NCI-H82 treated with DMSO at 0.1 percent for 48 hours (cell line): ENCODE results near the gene CABP7.

ENCODE experiments used
- DNase-seq: peaks from one replicate; lab custom pipeline; 2025; ENCODE audit not compliant: unreplicated experiment; lab: John Stamatoyannopoulos, UW

CABP7 gene

DNA sequence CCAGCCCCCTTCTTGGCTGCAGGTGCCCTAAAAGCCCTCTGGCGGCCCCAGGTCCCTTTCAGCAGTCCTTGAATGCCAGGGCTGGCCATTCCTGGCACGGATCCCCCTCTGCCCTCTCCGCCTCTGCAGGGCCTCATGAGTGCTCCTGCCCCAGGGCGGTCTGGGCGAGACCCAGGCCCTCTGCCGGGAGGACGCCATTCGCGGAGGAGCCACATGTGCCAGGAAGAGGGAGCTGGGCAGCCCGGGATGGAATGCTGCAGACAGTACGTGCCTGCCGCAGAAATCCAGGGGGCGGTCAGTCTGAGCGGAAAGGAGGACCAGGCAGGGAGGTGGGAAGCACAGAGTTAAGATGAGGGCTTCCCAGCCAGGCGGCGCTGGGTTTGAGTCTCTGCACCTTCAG is 2.8 kb downstream of the CABP7 start:
- DNase-seq: no peak

DNA sequence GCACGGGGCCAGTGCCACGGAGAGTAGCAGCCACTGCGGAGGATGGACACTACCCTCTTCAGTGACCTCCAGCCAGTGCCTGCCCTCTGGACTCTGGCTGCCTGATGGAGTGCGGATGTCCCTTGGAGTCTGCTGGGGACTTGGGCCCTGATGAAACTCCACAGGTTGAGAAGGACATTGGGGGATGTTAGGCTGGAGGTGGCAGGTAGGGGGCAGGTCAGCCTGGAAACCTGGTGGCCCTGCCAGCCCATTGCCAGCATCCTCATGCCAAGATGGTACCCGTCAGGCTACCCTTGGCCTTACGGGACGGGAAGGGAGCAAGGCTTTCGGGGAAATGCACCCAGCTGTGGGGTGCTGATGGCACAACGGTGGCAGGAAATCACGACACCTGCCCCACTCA is 4.0 kb downstream of the CABP7 start:
- DNase-seq: no peak

DNA sequence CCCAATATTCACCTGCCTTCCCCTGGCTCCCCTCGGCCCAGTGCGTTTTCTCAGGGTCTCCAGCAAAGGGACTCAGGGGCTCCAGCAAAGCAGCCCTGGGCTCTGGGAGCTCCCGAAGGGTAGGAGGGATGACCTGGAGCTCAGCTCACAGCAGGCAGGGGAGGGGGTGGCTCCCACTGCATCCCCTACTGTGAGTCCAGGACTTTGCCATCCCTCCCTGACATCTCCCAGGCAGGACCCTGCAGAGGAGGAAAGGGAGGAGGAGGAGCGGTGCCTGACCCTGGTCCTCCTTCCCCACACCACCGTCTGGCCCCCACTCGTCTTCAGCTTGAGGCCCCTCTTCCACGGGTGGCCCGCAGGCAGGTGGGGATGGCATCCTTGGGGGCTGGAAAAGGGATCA is 5.0 kb downstream of the CABP7 start:
- no peak for DNase-seq

DNA sequence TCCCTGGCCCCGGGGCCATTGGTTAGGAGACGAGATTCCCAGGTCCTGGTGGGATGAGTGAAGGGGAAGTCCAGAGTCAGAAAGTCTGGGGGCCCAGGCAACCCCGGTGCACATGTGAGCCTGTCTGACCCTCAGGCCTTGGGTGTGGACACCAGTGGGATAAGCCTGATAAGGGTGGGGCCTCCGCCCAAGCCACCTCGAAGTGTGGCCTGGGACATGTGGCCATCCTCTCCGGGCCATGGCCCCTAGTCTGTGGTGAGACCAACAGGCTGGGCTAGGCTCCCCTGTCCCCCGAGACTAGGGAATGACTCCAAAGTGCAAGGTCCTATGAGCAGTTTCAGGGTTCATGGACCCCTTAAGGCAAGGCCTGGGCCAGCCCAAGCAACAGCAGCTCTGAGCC is 6.3 kb downstream of the CABP7 start:
- no peak for DNase-seq

DNA sequence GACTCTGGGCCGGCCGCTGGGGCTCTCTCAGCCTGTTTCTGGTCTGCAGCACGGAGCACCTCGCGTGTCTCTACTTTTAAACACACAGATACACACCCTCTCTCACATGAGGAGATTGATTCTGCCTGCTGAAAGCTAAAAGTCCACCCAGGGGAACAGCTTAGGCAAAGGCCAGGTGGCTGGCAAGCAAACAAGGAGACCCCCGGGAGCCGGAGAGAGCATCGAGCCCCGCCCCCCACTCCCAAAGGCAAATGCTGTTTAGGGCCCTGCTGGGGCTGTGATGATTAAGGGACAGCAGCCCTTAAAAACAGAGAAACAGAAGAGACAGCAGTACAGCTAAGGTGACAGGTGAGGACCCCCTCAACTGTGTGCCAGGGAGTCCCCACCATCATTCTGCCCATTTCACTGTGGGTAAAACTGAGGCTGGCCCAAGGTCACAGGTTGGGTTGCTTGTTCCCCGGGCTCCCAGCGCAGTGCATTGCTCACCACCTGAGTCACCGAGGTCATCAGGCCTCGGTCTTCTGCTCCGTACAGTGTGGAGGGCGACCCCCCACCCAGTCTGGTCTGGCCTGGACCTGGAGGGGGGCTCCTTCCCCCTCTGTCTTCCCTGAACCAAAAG is 6.8 kb downstream of the CABP7 start:
- no peak for DNase-seq

DNA sequence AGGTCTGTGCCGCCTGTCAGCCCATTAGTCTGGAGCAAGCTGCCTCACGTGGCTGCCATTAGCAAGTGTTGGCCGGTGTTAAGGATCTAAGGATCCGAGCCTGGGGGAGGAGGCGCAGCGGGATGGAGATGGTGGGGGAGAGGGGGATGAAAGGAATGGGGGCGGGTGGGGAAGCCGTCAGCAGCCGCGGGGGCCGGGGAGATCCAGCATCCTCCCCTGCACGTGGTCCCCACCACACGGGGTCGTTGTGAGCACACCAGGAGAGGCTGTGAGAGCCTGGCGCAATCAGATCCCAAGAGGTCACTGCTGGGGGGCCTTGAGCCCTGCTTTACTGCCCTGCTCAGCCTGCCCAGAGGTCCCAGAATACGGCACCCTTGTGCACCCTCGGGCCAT is 7.3 kb downstream of the CABP7 start:
- DNase-seq: peak; percentile 39

DNA sequence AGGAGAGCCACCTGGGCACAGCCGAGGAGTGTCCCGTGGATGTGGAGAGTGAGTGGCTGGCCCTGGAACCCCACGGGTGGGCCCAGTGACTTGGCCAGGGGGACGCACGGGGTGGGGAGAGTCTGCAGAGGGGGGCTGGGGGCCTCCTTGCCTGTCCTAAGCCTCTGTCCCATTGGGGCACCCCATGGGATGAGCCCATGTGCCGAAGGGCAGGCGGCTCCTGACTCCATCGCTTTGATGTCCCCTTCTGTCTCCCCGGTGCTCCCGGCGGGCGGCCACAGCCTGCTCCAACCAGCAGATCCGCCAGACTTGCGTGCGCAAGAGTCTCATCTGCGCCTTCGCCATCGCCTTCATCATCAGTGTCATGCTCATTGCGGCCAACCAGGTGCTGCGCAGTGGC is 9.4 kb downstream of the CABP7 start:
- DNase-seq: no peak

DNA sequence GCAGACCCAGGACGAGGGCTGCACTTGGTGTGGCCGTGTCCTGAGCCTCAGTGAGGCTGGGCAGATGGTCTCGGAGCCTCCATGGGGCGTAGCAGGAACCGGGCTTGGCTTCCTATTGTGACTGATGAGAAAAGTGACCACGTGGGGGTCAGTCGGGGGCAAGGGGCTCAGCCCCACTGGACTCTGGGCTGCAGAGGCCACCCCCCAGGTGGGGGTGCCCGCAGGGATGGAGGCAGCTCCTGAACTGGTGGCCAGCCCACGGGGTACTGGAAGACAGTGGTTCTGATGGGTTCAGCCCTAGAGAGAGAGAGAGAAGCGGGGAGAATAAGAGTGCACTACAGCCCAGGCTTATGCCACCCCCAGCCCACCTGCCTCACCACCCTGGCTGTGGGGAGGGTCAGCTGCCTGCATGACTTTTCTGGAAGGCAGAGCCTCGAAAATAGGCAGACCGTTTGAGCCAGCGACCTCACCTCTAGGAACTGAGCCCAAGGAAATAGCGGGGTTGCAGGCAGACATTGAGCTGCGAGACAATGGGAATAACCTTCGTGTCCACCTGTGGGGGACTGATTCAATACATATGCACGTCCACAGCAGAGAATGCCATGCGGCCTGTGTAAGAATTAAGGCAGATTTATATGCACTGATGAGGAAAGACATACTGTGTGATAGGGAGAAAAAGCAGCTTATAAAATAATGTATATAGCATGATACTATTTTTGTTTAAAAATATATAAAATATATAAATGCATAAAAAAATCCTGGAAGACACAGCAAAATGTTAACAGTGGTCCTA is 11.5 kb downstream of the CABP7 start:
- no peak for DNase-seq

DNA sequence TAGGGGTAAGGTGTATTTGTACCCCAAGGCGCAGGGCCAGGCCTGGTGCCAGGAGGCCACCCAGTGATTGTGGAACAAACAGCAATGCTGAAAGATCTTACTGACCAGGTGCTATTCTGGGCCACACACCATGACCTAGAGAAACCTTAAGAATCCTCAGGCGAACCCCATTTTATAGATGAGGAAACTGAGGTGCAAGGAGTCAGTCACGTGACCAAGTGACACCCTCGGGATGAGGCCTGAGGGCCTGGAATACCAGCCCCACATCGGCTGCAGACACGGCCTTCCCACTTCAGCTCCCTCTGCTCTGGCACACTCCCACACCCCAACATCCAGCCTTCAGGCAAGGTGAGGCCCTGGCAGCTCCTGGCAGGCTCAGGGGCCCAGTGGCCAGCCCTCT is 13.1 kb downstream of the CABP7 start:
- DNase-seq: no peak

DNA sequence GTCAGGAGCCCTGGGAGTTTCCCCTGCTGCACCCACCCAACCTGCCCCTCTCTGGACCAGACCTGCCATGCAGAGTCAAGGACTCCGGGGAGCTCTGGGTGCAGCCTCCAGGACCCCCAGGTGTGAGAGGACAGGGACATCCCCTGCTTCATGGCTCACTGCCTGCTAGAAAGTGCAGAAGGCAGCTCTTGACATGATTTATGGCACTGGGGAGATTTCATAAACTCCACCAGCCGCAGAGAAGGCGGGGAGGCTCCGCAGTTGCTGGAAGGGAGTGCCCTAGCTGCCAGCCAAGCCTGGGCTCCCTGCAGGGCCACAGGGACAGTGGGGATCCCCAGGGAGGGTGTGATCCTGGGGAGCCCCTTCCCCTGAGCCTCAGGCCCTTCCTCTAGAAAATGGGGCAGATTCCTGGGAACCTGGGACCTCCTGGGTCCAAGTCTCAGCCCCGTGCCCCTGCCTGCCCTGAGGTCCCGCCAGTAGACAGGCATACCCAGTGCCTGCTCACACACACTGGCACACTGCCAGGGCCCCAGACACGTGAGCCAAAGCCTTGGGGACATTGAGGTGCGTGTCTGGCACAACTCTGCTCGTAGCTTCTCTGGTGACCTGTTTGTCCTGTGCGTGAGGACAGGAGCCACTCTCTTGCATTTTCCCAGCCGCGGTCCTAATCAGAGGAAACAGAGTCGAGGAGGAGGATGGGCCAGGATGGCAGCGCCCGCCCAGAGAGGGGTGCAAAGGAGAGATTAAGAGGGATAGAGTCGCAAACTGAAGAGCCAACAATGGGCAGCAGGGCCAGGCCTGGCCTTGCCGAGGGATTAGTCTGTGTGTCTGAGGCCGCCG is 13.8 kb downstream of the CABP7 start:
- DNase-seq: no peak

DNA sequence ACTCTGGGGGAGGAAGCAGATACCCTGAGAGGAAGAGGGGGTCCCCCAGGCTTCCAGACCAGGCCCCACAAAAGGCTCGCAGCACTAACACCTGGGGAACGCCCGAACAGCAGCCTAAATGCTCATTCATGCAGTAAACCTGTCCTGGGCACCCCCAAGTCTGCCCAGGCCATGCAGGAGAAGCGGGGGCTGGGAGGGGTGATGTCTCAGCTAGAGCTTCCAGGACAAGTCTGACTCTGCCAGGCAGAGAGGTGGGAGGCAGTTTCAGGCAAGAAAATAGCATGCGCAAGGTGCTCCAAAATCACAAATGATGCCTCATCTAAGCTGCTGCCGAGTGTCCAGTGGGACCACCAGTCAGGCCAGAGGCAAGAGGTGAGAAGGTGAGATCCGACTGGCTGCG is 14.6 kb downstream of the CABP7 start:
- no peak for DNase-seq

DNA sequence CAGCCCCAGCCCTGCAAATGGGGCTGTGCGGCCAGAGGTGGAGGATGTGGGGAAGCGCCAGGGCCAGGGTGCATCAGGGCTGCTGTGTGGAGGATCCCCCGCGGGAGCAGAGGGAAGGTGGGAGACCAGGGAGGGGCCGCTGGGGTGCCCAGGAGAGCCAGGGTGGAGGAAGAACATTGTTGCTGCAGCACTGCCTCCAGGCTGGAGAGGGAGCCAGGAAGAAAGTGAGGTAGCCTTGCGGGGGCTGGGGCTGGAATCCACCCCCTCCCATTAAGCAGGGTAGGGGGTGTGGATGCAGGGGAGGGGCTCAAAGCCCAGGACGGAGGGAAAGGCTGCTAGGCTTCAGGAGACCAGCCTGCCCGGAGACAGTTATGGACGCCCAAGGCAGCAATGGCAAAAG is 15.0 kb downstream of the CABP7 start:
- DNase-seq: no peak

DNA sequence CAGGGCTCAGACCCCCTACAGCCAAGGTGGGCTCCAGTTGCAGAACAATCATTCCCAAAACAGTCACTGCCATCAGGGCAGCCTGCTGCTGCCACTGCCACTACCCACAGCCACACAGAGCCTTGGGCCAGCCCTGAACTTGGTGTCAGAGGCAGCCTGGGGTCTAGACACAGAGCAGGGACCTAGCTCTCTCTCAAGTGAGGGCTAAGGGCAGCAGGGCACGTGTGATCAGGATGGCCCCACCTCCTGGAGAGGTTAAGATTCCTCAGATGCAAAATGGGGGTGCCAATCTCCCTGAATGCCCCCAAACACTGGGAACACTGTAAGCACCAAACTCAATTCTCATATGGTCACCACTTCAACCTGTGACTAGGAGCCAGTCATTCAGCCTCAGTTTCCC is 15.6 kb downstream of the CABP7 start:
- no peak for DNase-seq

DNA sequence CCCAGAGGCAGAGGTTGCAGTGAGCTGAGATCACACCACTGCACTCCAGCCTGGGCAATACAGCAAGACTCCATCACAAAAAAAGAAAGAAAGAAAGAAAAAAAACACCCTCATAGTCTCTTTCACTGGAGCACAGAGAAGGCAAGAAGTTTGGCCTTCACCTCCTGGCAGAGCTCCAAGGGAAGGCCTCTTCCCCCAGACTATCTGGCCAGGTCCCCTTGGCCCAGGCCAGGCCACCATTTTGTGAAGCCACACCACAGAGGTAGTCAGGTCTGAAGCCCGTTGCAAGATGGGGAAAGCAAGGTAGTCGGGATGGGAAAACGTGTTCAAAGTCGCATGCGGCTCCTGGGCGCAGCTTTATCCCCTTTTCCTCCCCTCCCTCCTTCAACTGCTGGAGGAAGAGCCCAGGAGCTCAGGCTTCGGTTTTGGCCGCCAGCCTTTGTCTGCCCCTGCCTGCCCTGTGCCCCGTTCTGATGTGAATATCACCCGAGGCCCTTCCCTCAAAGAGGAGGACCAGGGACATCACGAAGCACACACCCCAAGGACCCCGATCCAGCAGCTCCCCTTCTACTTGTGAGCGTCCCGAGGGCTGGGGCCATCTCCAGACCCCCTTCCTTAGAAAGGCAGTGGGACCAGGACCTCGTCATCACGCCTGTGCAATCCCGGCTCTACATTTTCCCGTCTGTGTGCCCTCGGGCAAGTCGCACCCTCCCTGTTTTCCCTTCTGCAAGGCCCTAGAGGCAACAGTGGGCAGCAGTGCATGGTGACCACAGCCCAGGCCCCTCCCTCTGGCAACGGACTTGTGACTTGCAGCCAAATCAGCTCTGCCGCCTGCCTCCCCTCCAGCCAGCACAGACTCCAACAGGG is 17.7 kb downstream of the CABP7 start:
- no peak for DNase-seq

DNA sequence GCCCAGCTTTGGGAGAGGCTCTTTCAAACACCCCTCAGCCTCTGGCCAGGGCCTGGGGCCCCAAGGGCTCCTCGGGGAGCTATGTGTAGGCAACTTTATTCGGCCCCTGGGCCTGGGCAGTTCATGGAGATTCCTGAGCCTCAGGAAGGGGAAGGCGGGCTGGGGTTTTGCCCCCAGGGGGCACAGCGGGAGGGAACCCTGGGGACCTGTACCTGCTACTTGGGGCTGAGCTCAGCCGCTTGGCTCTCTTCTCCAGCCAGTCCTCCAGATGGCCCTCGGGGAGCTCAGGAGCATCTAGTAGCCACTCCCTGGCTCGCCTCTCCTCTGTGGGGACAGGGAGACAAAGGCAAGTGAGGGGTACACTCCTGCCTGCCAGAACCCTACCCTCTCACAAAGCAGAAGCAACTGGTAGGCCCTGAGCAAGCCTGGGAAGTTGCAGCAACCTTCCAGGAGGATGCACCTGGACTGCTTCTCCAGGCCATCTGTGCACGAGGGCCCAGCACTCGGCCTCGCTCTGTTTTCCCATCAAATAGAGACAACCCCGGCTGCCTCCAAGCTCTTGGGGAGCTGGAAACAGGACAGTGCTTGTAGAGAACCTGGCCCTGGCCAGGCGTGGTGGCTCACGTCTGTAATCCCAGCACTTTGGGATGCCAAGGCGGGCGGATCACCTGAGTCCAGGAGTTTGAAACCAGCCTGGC is 18.5 kb downstream of the CABP7 start:
- no peak for DNase-seq

DNA sequence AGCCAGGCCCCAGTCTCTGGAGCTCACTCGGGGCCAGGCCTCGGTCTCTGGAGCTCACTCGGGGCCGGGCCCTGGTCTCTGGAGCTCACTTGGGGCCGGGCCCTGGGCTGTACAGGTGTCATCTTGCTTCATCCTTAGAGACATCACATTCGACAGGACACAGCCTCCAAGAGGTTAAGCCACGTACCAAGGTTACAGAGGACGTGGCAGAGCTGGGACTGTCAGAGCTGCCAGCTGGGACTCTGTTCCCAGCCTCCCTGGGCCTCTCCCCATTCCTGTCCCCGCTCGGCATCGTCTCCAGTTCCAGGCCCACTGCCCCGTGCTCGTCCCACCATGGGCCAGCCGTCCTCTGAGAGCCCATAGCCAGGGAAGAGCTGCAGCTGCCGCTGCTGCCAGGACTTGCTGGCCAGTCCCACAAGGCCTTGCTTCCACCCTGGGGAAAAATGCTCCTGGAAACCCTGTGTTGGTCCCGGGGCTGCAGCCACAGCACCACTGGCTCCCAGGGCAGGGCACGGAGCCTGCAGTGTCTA is 19.6 kb downstream of the CABP7 start:
- DNase-seq: no peak

DNA sequence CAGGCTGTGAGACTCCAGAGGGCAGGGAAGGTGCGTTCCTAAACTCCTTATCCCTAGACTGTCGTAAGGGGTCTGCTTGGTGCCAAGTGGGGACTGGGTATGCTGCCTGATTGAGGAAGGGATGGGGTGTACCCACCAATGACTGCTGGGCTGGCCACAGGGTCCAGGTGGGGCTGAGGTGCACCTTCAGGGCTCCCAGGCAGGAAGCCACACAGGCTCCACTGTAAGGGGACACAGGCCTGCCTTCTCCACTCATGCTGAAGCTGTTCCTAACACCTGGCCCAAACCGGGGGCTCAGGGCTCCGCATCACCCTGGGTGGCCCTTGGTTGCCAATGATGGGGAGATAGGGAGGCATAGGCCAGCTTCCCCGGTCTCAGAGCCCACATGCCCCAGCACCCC is 20.4 kb downstream of the CABP7 start:
- no peak for DNase-seq

DNA sequence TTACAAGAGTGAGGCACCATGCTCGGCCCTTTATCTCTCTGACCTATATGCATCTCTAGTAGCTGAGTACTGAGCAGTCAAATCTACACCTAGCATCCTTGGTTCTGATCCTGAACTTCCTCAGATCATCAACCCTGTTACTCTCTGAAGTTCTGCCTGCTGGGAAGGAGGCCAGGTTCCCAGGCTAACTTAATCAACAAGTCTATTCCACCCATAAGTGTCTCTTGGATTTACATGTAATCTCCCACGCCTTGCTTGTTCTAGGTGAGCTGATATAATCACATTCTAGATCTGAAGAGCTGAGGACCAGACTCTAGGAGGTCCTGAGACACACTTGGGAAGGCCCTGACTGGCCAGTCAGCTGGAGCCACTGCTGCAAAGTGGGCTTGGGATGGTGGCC is 22.1 kb downstream of the CABP7 start:
- DNase-seq: no peak

DNA sequence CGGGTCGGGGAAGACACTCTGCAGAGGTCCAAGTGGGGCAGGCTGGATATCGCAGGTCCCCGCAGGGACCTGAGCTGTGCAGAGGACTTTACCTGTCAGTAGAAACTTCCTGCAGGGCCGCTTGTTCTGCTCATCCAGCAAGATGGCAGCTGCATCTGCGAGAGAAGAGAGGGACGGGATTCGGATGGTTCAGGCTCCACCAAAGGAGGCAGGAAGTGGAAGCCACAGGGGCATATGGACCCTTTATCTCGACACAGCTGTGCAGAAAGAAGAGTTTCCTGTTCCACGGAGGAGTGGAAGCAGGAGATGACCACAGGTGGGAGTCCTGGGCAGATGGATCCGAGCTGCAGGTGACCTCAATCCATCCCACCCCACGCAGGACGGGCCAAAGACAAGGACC is 22.5 kb downstream of the CABP7 start:
- DNase-seq: no peak

DNA sequence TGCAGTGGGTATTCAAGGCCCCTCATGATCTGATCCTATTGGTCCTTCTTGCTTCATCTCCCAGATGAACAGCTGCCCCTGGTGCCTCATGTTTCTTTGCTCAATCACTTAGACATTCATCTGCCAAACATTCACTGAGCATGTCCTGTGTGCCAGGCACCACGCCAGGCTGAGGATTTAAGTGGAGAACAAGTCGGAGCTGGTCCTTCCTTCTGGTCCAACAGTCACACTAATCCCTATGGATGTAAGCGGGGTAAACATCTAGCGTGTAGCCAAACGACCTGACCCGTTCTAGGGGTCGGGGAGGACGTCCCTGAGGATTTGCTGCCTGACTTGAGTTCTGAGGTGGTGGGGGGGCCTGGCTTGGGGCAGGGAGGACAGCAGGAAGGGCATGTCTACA is 25.1 kb downstream of the CABP7 start:
- peak; percentile 36 for DNase-seq
